ENCODE results near the gene FAM163A. TPM values are rescaled to one million over a fixed set of nuclear protein-coding genes. Genes with fewer than 3 reads are reported as not detected.

FAM163A gene
- total RNA-seq, 1 experiment from 2014 or later = not detected

DNA sequence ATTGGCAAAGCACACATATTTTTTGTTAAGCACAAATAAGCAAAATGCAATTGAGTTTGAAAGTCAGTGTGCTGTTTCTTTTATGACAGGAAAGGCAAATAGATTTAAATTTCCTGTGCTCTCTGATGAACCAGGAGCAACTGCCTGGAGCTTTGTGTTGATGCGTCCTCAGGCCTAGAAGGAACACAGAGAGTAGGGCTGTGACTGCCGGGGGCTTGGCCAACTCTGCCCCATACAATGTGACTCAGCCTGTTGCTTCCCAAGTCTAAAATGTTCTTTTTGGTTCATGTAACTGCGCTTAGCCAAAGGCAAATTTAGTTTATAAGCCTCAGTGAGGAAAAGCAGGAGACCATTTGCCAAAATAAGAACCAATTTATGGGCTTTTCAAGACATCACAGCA is 97.0 kb downstream of the FAM163A start:
- Histone ChIP-seq H3K4me3 (replicated peaks in 1 of 2; ENCODE audit: low read depth in 1 of 2, low read length in 2 of 2) (no peak overlapping the region), H4K20me1 (ENCODE audit: insufficient read depth) (no peaks in the 10 kb centered on the region), H3K9me3 (ENCODE audit: control insufficient read depth in 1 of 2, insufficient read depth in 1 of 2, low read depth in 1 of 2, low read length in 2 of 2) (no peaks in the 10 kb centered on the region), H3K36me3 (ENCODE audit: control insufficient read depth in 1 of 2, insufficient read depth in 2 of 2, low read length in 2 of 2) (peaks cover 0 to 2% of the 10 kb centered on the region in 2 experiments; a peak in 2 of 4 replicates), H2AFZ (ENCODE audit: low read depth, low read length, poor library complexity, severe bottlenecking) (no peak overlapping the region), H3K9ac (ENCODE audit: low read length) (no peak overlapping the region), H3K27me3 (ENCODE audit: insufficient read depth, low read length) (no peaks in the 10 kb centered on the region), H3K27ac (ENCODE audit: low read depth, low read length) (no peak overlapping the region), H3K4me2 (ENCODE audit: low read length) (no peak overlapping the region), H3K79me2 (ENCODE audit: insufficient read depth, low read length) (no peaks in the 10 kb centered on the region; the same call in 1 of the 2 replicates), H3K9me2 (ENCODE audit: insufficient read depth) (no peaks in the 10 kb centered on the region), H3K4me1 (ENCODE audit: control insufficient read depth in 1 of 2, insufficient read depth in 2 of 2, low read length in 2 of 2) (no peaks in the 10 kb centered on the region)
- TF ChIP-seq ZNF274 (IDR thresholded peaks at IDR 0.05; ENCODE audit: low read depth, low read length) (no peak), SRF (IDR thresholded peaks at IDR 0.05; ENCODE audit: low read depth) (no peak), SP1 (IDR thresholded peaks at IDR 0.05; ENCODE audit: low read depth) (no peak), EGR1 (IDR thresholded peaks at IDR 0.05; ENCODE audit: low read depth) (no peak), FOSL1 (IDR thresholded peaks at IDR 0.05; ENCODE audit: low read depth) (no peak), JUND (IDR thresholded peaks at IDR 0.05) (no peak), RAD21 (IDR thresholded peaks at IDR 0.05; ENCODE audit: low read depth) (no peak), CEBPB (IDR thresholded peaks at IDR 0.05; ENCODE audit: low read depth) (no peak), EZH2phosphoT487 (IDR thresholded peaks at IDR 0.05; ENCODE audit: borderline replicate concordance) (no peak), ZFX (IDR thresholded peaks at IDR 0.05) (no peak), YY1 (IDR thresholded peaks at IDR 0.05; ENCODE audit: extremely low read depth, insufficient replicate concordance, low read depth, low read length) (no peak), POLR2AphosphoS5 (IDR thresholded peaks at IDR 0.05; ENCODE audit: low read depth, low read length) (no peak)
- TF ChIP-seq, protein P1, sequence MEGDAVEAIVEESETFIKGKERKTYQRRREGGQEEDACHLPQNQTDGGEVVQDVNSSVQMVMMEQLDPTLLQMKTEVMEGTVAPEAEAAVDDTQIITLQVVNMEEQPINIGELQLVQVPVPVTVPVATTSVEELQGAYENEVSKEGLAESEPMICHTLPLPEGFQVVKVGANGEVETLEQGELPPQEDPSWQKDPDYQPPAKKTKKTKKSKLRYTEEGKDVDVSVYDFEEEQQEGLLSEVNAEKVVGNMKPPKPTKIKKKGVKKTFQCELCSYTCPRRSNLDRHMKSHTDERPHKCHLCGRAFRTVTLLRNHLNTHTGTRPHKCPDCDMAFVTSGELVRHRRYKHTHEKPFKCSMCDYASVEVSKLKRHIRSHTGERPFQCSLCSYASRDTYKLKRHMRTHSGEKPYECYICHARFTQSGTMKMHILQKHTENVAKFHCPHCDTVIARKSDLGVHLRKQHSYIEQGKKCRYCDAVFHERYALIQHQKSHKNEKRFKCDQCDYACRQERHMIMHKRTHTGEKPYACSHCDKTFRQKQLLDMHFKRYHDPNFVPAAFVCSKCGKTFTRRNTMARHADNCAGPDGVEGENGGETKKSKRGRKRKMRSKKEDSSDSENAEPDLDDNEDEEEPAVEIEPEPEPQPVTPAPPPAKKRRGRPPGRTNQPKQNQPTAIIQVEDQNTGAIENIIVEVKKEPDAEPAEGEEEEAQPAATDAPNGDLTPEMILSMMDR (IDR thresholded peaks at IDR 0.05 in 2 of 3, conservative IDR thresholded peaks at IDR 0.05 in 1 of 3; ENCODE audit: borderline replicate concordance in 1 of 3, insufficient read depth in 1 of 3, low read depth in 2 of 3, low read length in 2 of 3) = no peak
- TF ChIP-seq, protein P2, sequence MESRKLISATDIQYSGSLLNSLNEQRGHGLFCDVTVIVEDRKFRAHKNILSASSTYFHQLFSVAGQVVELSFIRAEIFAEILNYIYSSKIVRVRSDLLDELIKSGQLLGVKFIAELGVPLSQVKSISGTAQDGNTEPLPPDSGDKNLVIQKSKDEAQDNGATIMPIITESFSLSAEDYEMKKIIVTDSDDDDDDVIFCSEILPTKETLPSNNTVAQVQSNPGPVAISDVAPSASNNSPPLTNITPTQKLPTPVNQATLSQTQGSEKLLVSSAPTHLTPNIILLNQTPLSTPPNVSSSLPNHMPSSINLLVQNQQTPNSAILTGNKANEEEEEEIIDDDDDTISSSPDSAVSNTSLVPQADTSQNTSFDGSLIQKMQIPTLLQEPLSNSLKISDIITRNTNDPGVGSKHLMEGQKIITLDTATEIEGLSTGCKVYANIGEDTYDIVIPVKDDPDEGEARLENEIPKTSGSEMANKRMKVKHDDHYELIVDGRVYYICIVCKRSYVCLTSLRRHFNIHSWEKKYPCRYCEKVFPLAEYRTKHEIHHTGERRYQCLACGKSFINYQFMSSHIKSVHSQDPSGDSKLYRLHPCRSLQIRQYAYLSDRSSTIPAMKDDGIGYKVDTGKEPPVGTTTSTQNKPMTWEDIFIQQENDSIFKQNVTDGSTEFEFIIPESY (IDR thresholded peaks at IDR 0.05; ENCODE audit: extremely low read depth, insufficient replicate concordance, low read length) = no peak
- BruUV-seq (replicated peaks) = no TSS peak
- DNase-seq (ENCODE audit: low read depth, low spot score) (no peak), ATAC-seq (no peak)
- ChIA-PET POLR2A (no interaction called here), RAD21 (ENCODE audit: low non-redundant PET in 1 of 2, low total read pairs in 2 of 2, uncharacterized antibody in 2 of 2, unreplicated experiment in 2 of 2) (no interaction called here), CTCF (no interaction called here)
- intact Hi-C loops (cut with micrococcal nuclease) = no loop called here
